ENCODE results near the gene UBQLNL. TPM values are rescaled to one million over a fixed set of nuclear protein-coding genes. Genes with fewer than 3 reads are reported as not detected.

The UBQLNL gene, protein sequence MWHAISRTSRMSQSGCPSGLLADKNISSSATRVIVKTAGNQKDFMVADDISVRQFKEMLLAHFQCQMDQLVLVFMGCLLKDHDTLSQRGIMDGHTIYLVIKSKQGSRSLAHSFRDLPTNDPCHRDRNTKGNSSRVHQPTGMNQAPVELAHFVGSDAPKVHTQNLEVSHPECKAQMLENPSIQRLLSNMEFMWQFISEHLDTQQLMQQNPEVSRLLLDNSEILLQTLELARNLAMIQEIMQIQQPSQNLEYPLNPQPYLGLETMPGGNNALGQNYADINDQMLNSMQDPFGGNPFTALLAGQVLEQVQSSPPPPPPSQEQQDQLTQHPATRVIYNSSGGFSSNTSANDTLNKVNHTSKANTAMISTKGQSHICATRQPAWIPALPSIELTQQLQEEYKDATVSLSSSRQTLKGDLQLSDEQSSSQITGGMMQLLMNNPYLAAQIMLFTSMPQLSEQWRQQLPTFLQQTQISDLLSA
- total RNA-seq (under 1 TPM; 0.50 to 0.67 TPM), polyA plus RNA-seq (ENCODE audit: insufficient read length in 6 of 6) (1 to 10 TPM; 1.2 to 2.2 (median 1.7) TPM)
- long read RNA-seq, donor 1, partial matches to known transcripts: 0 of 1 reads
- long read RNA-seq, donor 1, other reads (novel, unspliced or antisense): 0 of 1 reads
- long read RNA-seq, donor 2: 0 reads
- long read RNA-seq, donor 3: 0 reads
- long read RNA-seq, donor 4: 0 reads
- long read RNA-seq, donor 5, partial matches to known transcripts: 0 of 1 reads
- long read RNA-seq, donor 5, other reads (novel, unspliced or antisense): 0 of 1 reads
- long read RNA-seq, donor 6, partial matches to known transcripts: 0 of 1 reads
- long read RNA-seq, donor 6, other reads (novel, unspliced or antisense): 0 of 1 reads
- long read RNA-seq, donor 7: 0 reads
- long read RNA-seq, donor 8, partial matches to known transcripts: 0 of 1 reads
- long read RNA-seq, donor 8, other reads (novel, unspliced or antisense): 0 of 1 reads
- long read RNA-seq, donor 9: 0 reads
- long read RNA-seq, donor 10: 0 reads
- long read RNA-seq, donor 11, partial matches to known transcripts: 0 of 1 reads
- long read RNA-seq, donor 11, other reads (novel, unspliced or antisense): 0 of 1 reads
- long read RNA-seq, donor 12, partial matches to known transcripts: 0 of 1 reads
- long read RNA-seq, donor 12, other reads (novel, unspliced or antisense): 0 of 1 reads

DNA sequence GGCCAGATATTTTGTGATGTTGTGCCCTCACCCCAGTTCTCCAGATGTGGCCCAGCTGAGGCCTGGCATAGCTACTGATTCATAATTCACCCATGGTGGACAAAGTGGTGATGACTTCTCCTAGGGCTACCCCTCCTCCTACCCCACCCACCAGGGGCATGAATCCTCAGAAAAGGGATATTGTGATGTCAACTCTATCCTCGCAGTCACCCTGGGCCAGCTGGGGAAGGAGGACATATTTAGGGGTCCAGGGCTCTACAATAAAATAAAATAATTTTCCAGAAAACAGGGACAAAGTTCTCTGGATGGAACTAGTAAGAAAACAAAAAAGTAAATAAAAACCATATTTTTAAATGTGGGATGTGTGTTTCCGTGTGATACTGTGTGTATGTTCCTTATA is at the start of gene UBQLNL:
TSS of gene UBQLNL (minus strand) at position 101 of the 400 bp plus-strand sequence. CDS start 258 bp downstream, outside the sequence.
- intact Hi-C loops (cut with DNase I): no loop called here
- ATAC-seq (no peak), DNase-seq (no peak)
- Histone ChIP-seq H3K27me3 (no peaks in the 10 kb centered on the region), H3K9me3 (no peaks in the 10 kb centered on the region), H3K4me1 (no peaks in the 10 kb centered on the region), H3K36me3 (no peaks in the 10 kb centered on the region), H3K4me3 (no peak within 1 kb of the TSS), H3K27ac (no peak within 1 kb of the TSS)
- TF ChIP-seq, protein P1, sequence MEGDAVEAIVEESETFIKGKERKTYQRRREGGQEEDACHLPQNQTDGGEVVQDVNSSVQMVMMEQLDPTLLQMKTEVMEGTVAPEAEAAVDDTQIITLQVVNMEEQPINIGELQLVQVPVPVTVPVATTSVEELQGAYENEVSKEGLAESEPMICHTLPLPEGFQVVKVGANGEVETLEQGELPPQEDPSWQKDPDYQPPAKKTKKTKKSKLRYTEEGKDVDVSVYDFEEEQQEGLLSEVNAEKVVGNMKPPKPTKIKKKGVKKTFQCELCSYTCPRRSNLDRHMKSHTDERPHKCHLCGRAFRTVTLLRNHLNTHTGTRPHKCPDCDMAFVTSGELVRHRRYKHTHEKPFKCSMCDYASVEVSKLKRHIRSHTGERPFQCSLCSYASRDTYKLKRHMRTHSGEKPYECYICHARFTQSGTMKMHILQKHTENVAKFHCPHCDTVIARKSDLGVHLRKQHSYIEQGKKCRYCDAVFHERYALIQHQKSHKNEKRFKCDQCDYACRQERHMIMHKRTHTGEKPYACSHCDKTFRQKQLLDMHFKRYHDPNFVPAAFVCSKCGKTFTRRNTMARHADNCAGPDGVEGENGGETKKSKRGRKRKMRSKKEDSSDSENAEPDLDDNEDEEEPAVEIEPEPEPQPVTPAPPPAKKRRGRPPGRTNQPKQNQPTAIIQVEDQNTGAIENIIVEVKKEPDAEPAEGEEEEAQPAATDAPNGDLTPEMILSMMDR (IDR thresholded peaks at IDR 0.05): no peak

DNA sequence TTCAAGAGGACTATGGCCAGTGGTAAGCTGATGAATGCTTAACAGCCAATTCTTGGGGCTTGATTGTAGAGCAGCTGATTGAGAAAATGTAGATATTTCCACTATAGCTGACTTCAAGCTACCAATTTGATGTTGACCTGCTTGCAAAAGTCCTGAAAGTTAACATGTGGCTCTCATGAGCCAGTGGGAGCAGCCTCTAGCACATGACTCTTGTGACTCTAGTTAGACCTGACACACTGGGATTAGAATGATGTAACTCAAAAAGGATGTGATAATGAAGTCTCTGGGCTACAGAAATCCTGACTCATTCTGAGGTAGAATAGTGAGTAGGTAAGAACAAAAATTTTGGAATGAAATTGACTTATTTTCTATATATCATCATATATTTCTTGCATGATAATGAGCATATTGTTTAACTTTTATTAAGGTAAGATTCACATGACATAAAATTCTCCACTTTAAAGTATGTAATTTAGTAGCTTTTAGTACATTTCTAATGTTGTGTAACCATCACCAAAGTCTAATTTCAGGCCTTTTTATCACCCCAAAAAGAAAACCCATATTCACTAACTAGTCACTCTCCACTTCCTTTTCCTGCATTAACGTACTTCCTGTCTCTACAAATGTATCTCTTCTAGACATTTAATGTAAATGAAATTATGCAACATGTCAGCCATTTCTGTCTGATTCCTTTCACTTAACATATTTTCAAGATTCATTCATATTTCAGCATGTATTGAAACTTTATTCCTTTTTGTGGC is 47.9 kb upstream of the UBQLNL start:
- Histone ChIP-seq H3K27me3 (no peaks in the 10 kb centered on the region), H3K9me3 (no peaks in the 10 kb centered on the region), H3K27ac (no peak overlapping the region), H3K36me3 (no peaks in the 10 kb centered on the region), H3K4me1 (no peaks in the 10 kb centered on the region), H3K4me3 (no peak overlapping the region)
- ATAC-seq (no peak), DNase-seq (no peak)
- intact Hi-C loops (cut with DNase I): no loop called here
- TF ChIP-seq, protein P1 (IDR thresholded peaks at IDR 0.05): no peak

DNA sequence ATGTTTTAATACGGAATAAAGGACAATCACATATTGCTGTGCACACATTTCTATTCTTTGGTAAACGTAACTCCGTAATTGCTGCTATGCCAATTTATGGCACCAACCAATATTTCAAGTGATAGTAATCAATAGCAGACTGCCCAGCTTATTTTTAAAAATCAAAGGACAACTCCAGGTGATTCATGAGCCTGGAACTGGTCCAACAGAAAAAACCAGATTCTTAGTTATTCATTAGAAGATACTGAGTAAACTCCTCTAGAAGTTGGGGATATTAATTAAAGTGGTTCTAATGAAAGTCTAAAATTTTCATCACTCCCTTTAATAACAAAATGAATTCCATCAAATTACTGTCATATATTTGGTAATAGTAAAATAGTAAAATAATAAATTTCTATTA is 41.3 kb upstream of the UBQLNL start:
- Histone ChIP-seq H3K4me1 (no peaks in the 10 kb centered on the region), H3K27ac (no peak overlapping the region), H3K36me3 (no peaks in the 10 kb centered on the region), H3K27me3 (no peaks in the 10 kb centered on the region), H3K9me3 (no peaks in the 10 kb centered on the region), H3K4me3 (no peak overlapping the region)
- DNase-seq (no peak), ATAC-seq (no peak)
- intact Hi-C loops (cut with DNase I): no loop called here
- TF ChIP-seq, protein P1 (IDR thresholded peaks at IDR 0.05): no peak

DNA sequence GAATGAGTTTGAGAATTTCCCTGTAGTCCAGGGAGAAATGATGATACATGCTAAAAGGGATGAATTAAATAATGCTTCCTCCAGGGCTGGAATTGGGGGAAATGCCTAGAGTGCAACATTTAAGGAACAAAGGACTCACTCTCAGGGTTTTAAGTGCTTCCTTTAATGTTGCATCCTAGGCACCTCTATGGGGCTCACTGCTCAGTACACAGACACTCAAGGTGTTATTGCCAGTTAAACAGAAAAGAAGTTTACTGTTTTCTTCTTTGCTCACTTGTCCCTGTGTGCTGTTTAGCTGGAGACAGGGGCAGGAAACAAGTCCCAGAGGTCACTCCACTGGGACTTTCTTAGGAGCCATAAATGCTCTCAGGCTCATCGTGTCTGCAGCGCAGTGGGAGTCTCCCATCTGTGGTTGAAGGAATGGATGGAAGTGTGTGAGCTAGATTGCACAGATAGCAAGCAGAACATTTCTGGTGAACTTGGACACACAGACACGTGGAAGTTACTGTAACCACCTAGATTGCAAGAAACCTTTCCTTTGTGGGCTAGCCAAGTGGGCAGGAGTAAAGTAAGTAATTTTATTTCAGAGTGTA is 40.2 kb upstream of the UBQLNL start:
- ATAC-seq: no peak
- H3K27ac ChIP-seq: no peak overlapping the region
- no peak overlapping the region for H3K4me3 ChIP-seq
- H3K9me3 ChIP-seq: no peaks in the 10 kb centered on the region
- no peaks in the 10 kb centered on the region for H3K36me3 ChIP-seq
- no peaks in the 10 kb centered on the region for H3K27me3 ChIP-seq
- TF ChIP-seq, protein P1 (IDR thresholded peaks at IDR 0.05): no peak
- DNase-seq: no peak
- intact Hi-C loops (cut with DNase I): no loop called here
- no peaks in the 10 kb centered on the region for H3K4me1 ChIP-seq
